NK-92 (cell line): ENCODE measurements around the gene BRD7.

Source experiments
- DNase-seq: peaks from one replicate; lab custom pipeline; 2025; ENCODE audit not compliant: unreplicated experiment; lab: John Stamatoyannopoulos, UW

The BRD7 gene

GRCh38 chr16:50291719-50292565 lies 76.8 kb downstream of the BRD7 start:
- DNase-seq = no peak

DNA sequence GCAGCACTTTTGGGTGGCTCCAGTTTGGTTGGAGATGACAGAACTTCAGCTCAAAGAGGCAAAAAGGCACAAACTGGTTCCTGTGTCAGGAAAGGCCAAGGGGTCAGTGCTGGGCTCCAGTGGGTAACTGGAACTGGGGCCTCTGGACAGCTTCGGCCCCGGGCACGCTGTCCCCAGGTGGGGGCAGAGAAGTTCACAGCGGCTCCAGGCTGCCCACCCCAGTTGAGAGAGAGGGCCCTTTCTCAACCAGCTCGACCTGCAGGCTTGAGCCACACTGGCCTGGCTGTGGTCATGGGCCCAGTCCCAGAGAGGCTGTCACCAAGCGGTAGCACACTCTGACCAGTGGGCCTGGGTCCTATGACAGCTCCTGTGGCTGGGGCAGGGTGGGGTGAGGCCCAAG lies 77.9 kb downstream of the BRD7 start:
- DNase-seq = no peak

- DNase-seq = no peak
Observed at GRCh38 chr16:50289950-50290764, 78.6 kb downstream of the BRD7 start.

GRCh38 chr16:50288920-50289319 lies 79.9 kb downstream of the BRD7 start:
- no peak for DNase-seq

- no peak for DNase-seq
Observed at GRCh38 chr16:50288026-50288425, 80.8 kb downstream of the BRD7 start.

- DNase-seq = no peak
Observed at GRCh38 chr16:50286681-50287080, 82.1 kb downstream of the BRD7 start.

GRCh38 chr16:50285406-50286003 lies 83.3 kb downstream of the BRD7 start:
- DNase-seq = no peak

DNA sequence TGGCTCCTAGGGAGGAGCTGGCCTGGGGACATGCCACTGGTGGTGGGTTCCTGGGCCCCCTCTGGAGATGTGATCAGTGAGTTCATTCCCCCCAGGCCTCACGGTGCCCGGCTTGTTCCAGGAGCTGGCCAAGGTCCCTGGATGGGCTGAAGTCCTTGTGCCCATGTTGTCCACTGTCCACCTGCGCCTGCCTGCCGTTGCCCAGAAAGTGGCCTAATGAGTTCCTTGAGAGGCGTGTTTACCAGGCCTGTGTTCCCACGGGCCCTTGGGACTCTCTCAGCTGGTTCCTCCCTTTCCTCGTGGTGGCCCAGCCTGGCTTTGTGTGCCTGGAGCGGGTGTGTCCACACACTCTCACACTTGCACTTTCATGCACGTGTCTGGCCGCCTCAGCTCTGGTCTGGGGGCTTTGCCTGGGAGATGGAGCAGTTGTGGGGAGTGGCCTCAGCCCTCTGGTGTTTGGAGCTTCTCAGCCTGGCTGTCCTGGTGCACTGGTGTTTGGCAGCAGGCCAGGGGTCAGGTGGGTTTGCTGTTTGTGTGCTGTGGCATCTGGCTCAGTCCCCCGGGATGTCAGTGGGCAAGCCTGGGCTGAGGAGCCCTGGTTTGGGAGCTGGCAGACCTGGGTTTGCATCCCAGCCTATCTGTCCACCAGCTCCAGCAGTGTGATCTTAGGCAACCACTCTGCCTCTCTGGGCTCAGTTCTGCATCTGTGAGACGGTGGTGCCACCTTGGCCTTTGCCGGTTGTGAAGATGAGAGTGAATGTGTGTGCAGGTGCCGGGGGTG lies 84.5 kb downstream of the BRD7 start:
- DNase-seq = no peak

GRCh38 chr16:50282955-50283631 lies 85.7 kb downstream of the BRD7 start:
- no peak for DNase-seq

DNA sequence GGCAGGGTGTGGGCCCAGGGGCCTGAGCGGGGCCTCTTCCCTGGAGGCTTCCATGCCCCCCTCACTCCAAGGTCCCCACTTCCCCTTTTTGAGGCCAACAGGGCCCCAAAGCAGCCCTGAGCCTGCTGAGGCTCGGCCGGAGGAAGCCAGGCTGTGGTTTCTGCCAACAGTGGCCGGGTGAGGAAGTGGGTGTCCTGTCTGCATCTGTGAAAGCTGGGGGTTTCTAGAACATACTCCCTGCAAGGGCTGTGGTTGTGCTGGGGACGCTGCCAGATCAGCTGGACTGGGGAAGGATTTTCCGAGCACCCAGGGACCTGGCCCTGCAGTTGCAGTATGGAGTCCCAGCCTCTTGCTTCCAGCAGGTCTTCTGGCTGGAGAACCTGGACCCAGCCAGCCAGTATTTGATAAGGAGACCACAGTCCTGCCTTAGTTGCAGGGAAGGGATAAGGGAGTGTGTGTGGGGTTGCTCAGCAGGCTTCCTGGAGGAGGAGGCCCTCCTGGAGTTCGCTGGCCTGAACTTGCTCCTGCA lies 86.7 kb downstream of the BRD7 start:
- DNase-seq = no peak

GRCh38 chr16:50281391-50282009 lies 87.3 kb downstream of the BRD7 start:
- no peak for DNase-seq

DNA sequence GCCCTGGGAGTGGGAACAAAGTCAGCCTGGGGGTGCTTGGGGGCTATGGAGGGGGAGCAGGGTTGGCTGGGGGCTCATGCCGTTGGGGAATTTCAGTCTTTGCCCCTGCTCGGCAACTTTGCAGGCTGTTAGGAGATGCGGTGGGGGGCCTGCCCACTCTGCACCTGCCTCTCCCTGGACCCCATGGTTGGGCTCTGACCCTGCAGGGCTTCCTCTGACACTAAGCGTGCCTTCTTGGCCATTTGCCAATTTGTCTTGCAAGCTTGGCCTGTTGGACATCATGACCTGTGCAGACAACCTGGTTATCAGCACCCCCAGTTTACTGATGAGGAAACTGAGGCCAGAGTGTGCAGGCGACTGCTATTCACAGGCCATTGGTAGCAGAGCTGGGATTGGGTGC lies 87.9 kb downstream of the BRD7 start:
- DNase-seq = no peak

DNA sequence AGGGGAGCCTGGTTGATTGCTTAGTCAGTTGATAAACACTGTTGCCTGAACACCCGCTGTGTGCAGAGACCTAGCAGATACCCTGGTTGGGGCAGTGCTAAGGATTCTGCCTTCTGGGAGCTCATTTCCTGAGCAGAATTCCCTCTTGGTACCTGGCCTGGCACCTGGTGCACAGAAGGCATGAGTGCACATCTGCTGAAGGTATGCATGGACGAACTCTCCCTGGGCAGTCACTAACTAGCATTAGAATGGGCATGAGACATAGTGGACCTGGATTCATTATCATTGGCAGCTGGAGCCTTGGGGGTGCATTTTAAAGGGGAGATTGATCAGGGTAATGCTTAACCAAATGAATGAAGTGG lies 89.3 kb downstream of the BRD7 start:
- no peak for DNase-seq

DNA sequence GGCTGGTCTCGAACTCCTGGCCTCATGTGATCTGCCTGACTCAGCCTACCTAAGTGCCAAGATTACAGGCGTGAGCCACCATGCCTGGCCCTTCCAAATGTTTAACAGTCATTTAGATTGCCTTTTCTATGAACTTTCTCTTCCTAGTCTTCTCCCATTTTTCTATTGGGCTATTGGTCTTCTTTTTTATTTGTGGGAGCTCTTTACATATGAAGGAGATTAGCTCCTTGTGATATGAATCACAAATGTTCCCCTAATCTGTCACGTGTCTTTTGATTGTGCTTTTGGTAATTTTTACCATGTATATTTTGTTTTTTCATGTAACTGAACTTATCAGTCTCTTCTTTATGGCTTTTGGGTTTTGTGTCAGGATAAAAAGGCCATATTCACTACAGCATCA lies 90.5 kb downstream of the BRD7 start:
- no peak for DNase-seq

GRCh38 chr16:50276801-50277555 lies 91.8 kb downstream of the BRD7 start:
- no peak for DNase-seq

- DNase-seq = no peak
Observed at GRCh38 chr16:50276326-50276640, 92.5 kb downstream of the BRD7 start.

DNA sequence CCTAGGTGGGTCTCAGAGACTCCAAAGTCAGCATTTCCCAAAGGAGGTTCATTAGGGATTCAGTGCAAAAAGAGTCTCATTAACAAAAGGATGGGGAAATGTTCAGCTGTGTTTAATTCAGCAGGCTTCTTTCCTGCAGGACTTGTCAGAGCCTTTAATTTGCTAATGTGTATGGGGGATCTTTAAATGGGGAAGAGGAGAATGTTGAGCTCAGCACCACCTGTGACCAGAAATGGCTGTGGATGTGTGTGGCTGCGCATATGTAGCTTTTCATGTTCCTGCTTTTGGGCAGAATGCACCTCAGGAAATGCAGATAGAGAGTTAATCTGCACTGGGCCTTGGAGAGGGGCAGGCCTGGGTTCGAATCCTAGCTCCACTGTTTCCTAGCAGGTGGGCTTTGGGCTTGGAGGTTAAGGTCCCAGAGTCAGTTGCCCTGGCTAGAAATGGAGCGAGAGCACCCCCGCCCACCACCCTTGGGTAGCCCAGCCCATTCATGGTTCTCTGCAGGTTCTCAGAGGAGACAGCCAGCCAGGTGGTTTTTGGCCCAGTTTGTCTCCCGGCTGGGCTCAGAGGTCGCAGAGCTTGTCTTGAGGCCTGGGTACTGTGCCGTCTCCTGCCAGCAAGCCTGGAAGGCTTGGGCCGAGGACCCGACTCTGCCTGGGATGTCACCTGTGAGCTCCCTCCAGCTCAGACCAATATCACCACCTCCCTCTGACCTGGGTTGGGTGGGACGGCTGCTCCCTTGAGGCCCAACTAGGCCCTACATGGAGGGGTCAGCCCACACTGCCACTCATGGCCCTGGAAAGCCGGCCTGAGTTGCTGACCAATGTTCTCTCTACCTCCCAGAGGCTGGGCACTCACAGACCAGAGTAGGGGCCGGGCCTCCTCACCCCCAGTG lies 93.1 kb downstream of the BRD7 start:
- no peak for DNase-seq

DNA sequence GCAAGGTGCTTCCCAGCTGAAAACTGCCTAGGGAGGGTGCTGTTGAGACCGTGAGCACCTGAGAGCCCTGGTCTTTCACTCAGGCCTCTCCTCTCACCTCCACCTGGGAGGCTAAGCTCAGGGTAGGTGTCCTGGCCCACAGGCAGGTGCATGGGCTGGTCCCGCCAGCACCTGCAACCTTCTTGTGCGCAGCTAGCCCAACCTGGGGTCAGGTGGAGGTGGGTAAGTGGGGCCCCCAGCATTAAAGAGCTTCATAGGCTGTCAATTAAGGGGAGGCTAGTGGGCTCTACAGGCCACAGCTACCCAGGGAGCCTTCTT lies 93.7 kb downstream of the BRD7 start:
- no peak for DNase-seq
